Fibroblast of lung (primary cell): Measurements from ENCODE around the gene STON2.

Experiments used
- EZH2 ChIP-seq: IDR thresholded peaks from 2 replicates; pipeline ENCODE4 v1.5.1; 2012; ENCODE audit warnings: low read length, control low read depth, mild to moderate bottlenecking; ENCODE audit errors: missing control alignments
- TF ChIP-seq, protein P1 (sequence below), 2 donors: IDR thresholded peaks in 1 of 2; conservative IDR thresholded peaks in 1 of 2; 1 replicate in 1 of 2; 2 replicates in 1 of 2; pipeline ENCODE4 v1.5.1; 2011 to 2012; ENCODE audit warnings: low read length in 2 of 2, control low read depth in 1 of 2, inconsistent platforms in 1 of 2, low read depth in 1 of 2, mild to moderate bottlenecking in 1 of 2

GRCh38 chr14:81423504-81423903, 23.4 kb upstream of the STON2 start:
- TF ChIP-seq, protein P1, sequence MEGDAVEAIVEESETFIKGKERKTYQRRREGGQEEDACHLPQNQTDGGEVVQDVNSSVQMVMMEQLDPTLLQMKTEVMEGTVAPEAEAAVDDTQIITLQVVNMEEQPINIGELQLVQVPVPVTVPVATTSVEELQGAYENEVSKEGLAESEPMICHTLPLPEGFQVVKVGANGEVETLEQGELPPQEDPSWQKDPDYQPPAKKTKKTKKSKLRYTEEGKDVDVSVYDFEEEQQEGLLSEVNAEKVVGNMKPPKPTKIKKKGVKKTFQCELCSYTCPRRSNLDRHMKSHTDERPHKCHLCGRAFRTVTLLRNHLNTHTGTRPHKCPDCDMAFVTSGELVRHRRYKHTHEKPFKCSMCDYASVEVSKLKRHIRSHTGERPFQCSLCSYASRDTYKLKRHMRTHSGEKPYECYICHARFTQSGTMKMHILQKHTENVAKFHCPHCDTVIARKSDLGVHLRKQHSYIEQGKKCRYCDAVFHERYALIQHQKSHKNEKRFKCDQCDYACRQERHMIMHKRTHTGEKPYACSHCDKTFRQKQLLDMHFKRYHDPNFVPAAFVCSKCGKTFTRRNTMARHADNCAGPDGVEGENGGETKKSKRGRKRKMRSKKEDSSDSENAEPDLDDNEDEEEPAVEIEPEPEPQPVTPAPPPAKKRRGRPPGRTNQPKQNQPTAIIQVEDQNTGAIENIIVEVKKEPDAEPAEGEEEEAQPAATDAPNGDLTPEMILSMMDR (conservative IDR thresholded peaks at IDR 0.05 in 1 of 2, IDR thresholded peaks at IDR 0.05 in 1 of 2; ENCODE audit: low read depth in 1 of 2, low read length in 2 of 2) = no peak
- TF ChIP-seq EZH2 = no peak
